ENCODE results near the gene PRKCA. TPM values are rescaled to one million over a fixed set of nuclear protein-coding genes. Genes with fewer than 3 reads are reported as not detected.

The PRKCA gene
- total RNA-seq, 3 donors from 2014 or later (not counting 1 experiment from before 2014, with no cell fraction given): 19.6 to 29.0 (median 20.4) TPM

DNA sequence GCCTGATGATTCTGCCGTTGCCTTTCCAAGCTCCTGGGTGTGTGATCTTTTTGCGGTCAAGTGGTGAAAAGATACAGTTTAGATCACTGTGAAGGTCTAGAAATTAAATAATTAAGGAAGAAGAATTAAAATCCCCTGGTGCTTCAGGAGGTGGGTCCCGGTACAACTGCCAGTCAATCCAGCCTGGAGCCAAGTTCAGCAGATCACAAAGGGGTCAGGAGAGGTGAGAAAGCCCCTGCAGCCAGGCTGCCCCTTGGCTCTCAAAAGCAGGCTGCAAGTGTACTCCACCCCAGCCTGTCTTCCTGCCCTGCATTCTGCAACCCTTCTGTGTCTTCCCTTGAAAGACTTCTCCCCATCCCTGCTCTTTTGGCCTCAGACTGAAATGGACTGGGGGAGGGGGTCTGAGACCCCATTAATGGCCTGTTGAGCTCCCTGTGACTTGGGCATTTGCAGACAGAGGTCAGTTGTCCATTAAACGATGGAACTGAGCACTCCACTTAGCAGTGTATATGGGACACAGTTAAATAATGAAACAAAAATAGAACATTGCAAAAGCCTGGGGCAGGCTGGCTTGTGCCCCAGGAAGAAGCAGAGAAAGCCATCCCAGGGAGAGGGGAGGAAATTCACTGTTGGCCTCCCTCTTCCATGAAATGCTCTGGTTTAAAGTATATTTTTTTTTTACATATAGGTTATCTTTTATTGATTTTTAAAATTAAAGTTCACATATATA, 547.6 kb downstream of the PRKCA start:
- no peak for DNase-seq
- intact Hi-C loops (cut with micrococcal nuclease): loop anchor here (10.0 kb wide), 1 partner anchor 1415 kb away; no protein-coding TSS in a partner anchor
- no peak overlapping the region for H3K27ac ChIP-seq (ENCODE audit: low read length)
- no peak overlapping the region for H3K4me3 ChIP-seq (ENCODE audit: low read length)
- no peak overlapping the region for H3K27ac Mint-ChIP-seq
- H3K9me3 Mint-ChIP-seq: no peaks in the 10 kb centered on the region
- no peaks in the 10 kb centered on the region for H3K27me3 ChIP-seq (ENCODE audit: control insufficient read depth, insufficient read depth, low read length)
- H3K4me3 Mint-ChIP-seq: no peak overlapping the region
- H3K4me1 ChIP-seq (ENCODE audit: control insufficient read depth, insufficient read depth, low read length): no peaks in the 10 kb centered on the region
- ATAC-seq: no peak
- 87% methylated on average over 3 of the region's 4 CpGs for WGBS (ENCODE audit: insufficient coverage)
- peaks cover 4 to 19% of the 10 kb centered on the region in 2 donors for H3K27me3 Mint-ChIP-seq (ENCODE audit: low read depth in 2 of 2)
- no peaks in the 10 kb centered on the region for H3K4me1 Mint-ChIP-seq
- H3K9me3 ChIP-seq (ENCODE audit: control insufficient read depth, insufficient read depth, low read length): no peaks in the 10 kb centered on the region
- TF ChIP-seq, protein P1, sequence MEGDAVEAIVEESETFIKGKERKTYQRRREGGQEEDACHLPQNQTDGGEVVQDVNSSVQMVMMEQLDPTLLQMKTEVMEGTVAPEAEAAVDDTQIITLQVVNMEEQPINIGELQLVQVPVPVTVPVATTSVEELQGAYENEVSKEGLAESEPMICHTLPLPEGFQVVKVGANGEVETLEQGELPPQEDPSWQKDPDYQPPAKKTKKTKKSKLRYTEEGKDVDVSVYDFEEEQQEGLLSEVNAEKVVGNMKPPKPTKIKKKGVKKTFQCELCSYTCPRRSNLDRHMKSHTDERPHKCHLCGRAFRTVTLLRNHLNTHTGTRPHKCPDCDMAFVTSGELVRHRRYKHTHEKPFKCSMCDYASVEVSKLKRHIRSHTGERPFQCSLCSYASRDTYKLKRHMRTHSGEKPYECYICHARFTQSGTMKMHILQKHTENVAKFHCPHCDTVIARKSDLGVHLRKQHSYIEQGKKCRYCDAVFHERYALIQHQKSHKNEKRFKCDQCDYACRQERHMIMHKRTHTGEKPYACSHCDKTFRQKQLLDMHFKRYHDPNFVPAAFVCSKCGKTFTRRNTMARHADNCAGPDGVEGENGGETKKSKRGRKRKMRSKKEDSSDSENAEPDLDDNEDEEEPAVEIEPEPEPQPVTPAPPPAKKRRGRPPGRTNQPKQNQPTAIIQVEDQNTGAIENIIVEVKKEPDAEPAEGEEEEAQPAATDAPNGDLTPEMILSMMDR (IDR thresholded peaks at IDR 0.05): no peak
- H3K36me3 ChIP-seq (ENCODE audit: control insufficient read depth, insufficient read depth, low read length): no peaks in the 10 kb centered on the region
- H3K36me3 Mint-ChIP-seq: no peaks in the 10 kb centered on the region

DNA sequence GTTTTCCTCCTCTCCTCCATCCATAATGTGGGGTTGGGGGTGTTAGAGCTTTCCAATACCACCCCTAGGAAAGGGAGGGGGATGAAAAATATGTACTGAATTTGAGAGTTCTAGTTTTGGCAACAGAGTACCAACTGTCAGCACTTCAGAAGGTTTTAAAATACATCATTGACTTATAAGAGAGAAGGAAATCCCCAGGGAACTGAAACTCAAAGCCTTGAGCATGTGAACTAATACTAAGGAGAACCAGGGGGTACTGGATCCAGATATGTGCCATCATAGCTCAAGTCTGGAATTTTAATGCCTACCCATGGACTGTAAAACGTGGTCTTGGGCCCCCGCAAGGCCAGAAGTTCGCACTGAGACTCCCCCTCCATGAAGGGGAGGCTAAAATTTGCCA, 548.3 kb downstream of the PRKCA start:
- Mint-ChIP-seq H3K27ac (no peak overlapping the region), H3K4me1 (no peaks in the 10 kb centered on the region), H3K36me3 (no peaks in the 10 kb centered on the region), H3K9me3 (no peaks in the 10 kb centered on the region), H3K4me3 (no peak overlapping the region), H3K27me3 (ENCODE audit: low read depth in 2 of 2) (peaks cover 4 to 19% of the 10 kb centered on the region in 2 donors)
- no peaks in the 10 kb centered on the region for H3K36me3 ChIP-seq (ENCODE audit: control insufficient read depth, insufficient read depth, low read length)
- no peak overlapping the region for H3K4me3 ChIP-seq (ENCODE audit: low read length)
- no peak for DNase-seq
- intact Hi-C loops (cut with micrococcal nuclease): loop anchor here (10.0 kb wide), 1 partner anchor 1416 kb away; no protein-coding TSS in a partner anchor
- H3K9me3 ChIP-seq (ENCODE audit: control insufficient read depth, insufficient read depth, low read length): no peaks in the 10 kb centered on the region
- no peaks in the 10 kb centered on the region for H3K4me1 ChIP-seq (ENCODE audit: control insufficient read depth, insufficient read depth, low read length)
- ATAC-seq: no peak
- TF ChIP-seq, protein P1 (IDR thresholded peaks at IDR 0.05): no peak
- H3K27ac ChIP-seq (ENCODE audit: low read length): no peak overlapping the region
- WGBS (ENCODE audit: insufficient coverage): 58% methylated on average over 2 of the region's 3 CpGs
- no peaks in the 10 kb centered on the region for H3K27me3 ChIP-seq (ENCODE audit: control insufficient read depth, insufficient read depth, low read length)

DNA sequence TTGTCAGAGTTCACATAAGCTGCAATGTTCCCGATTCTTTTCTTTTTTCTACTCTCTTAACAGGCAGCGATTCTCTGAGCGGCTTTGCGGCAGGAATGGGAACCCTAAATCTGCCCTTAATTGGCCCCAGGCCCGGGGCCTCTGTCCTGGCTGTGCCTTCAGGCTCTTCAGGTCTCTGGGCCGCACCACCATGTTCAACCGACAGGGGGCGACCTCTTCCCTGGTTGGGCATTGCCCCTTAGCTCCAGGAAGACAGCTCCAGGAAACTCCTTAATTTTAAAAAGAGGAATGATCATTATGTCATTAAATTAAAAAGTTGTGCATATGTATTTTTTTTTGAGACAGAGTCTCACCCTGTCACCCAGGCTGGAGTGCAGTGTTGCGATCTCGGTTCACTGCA, 552.8 kb downstream of the PRKCA start:
- Mint-ChIP-seq H3K9me3 (no peaks in the 10 kb centered on the region), H3K4me3 (no peak overlapping the region), H3K4me1 (no peaks in the 10 kb centered on the region), H3K36me3 (no peaks in the 10 kb centered on the region), H3K27ac (no peak overlapping the region), H3K27me3 (ENCODE audit: low read depth in 2 of 2) (peaks cover 10 to 16% of the 10 kb centered on the region in 2 donors)
- ATAC-seq: no peak
- intact Hi-C loops (cut with micrococcal nuclease): loop anchor here (10.0 kb wide), 1 partner anchor 1420 kb away; no protein-coding TSS in a partner anchor
- Histone ChIP-seq H3K27ac (ENCODE audit: low read length) (no peak overlapping the region), H3K9me3 (ENCODE audit: control insufficient read depth, insufficient read depth, low read length) (no peaks in the 10 kb centered on the region), H3K4me1 (ENCODE audit: control insufficient read depth, insufficient read depth, low read length) (no peaks in the 10 kb centered on the region), H3K27me3 (ENCODE audit: control insufficient read depth, insufficient read depth, low read length) (no peaks in the 10 kb centered on the region), H3K4me3 (ENCODE audit: low read length) (no peak overlapping the region), H3K36me3 (ENCODE audit: control insufficient read depth, insufficient read depth, low read length) (no peaks in the 10 kb centered on the region)
- peak in 1 of 2 donors; percentile 37 for DNase-seq
- TF ChIP-seq, protein P1 (IDR thresholded peaks at IDR 0.05): peak; percentile 45
- WGBS (ENCODE audit: insufficient coverage): 80% methylated on average over 10 of the region's 10 CpGs
